NCI-H2107 treated with DMSO at 0.1 percent for 48 hours (cell line): ENCODE measurements around the gene SERHL2.
"Not testable (repeated sequence)": the region's sequence is repeated elsewhere in the genome, so short reads cannot be mapped to it uniquely, and the experiment has no call there.

Experiments used
- DNase-seq: peaks from one replicate; lab custom pipeline; 2025; ENCODE audit not compliant: unreplicated experiment; lab: John Stamatoyannopoulos, UW

The SERHL2 gene

DNA sequence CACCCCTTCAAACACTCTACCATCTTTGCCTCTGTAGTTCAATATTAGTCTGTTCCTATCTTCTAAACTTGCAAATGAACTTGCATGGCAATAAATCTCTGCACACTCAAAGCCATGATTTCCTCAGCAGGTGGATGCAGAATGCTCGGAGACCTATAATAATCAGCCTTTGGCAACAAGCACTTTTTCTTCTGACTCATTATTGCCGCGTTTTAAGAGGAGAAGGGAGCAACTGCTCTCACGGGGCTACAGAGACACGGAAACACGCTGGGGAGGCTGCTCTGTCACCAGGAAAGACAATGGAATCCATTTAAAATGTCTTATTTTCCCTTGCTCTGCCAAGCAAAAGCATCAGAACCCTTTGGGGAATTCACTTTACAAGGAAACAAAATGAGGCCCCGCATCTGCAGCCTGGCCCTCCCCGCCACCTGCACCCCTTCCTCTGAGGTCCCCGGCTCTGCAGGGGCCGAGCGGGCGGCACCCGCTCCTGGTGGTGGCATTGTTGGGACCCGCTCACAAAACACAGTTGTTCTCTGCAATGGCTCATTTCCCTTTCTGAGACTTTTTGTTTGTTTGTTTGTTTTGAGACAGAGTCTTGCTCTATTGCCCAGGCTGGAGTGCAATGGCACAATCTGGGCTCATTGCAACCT is 18.5 kb upstream of the SERHL2 start:
- DNase-seq = not testable (repeated sequence)

DNA sequence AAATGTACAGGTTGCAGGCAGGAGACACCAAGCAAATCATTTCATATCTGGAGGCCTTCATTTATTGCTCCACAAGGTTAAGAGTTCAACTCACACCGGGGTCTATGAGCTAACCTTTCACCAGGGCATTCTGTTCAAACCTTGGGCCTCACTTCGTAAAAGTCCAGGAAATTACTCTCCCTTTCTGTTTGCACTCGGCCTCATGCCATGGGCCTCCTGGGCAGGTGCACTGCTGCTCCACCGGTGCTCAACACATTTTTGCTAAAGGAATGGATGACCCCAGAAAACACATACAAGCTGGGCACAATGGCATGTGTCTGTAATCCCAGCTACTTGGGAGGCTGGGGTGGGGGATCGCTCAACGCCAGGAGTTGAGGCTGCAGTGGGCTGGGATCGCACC is 17.6 kb upstream of the SERHL2 start:
- DNase-seq = no peak

DNA sequence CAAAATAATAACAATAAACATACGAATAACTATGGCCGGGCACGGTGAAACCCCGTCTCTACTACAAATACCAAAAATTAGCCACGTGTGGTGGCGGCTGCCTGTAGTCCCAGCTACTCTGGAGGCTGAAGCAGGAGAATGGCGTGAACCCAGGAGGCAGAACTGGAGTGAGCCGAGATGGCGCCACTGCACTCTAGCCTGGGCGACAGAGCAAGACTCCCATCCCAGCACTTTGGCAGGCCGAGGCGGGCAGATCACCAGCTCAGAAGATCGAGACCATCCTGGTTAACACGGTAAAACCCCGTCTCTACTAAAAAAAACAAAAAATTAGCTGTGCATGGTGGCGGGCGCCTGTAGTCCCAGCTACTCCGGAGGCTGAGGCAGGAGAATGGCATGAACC is 17.1 kb upstream of the SERHL2 start:
- DNase-seq = not testable (repeated sequence)

DNA sequence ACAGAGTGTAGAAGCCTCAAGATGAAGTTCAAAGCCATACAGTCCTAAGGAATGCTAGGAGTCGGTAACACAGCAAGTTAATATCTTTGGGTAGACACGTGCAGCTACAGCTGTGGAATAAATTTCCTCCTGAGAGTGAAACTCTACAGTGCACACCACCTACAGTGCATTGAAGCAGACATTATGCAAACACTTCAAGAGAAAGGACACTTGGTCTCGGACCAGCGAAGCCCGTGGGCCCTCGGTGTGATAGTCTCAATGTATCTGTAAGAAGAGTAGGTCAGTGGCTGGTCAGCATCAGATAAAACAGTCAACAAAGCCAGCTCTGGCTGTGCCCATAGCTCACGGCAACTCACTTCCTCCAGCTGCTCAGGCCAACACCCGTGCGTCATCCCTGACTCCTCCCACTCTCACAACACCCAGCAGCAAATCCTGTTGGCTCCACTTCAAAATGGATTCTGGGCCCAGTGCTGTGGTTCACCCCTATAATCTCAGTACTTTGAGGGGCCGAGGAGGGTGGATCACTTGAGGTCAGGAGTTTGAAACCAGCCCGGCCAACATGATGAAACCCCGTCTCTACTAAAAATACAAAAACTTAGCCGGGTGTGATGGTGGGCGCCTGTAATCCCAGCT is 16.4 kb upstream of the SERHL2 start:
- DNase-seq = not testable (repeated sequence)

DNA sequence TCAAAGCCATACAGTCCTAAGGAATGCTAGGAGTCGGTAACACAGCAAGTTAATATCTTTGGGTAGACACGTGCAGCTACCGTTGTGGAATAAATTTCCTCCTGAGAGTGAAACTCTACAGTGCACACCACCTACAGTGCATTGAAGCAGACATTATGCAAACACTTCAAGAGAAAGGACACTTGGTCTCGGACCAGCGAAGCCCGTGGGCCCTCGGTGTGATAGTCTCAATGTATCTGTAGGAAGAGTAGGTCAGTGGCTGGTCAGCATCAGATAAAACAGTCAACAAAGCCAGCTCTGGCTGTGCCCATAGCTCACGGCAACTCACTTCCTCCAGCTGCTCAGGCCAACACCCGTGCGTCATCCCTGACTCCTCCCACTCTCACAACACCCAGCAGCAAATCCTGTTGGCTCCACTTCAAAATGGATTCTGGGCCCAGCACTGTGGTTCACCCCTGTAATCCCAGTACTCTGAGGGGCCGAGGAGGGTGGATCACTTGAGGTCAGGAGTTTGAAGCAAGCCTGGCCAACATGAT is 14.5 kb upstream of the SERHL2 start:
- DNase-seq = not testable (repeated sequence)

DNA sequence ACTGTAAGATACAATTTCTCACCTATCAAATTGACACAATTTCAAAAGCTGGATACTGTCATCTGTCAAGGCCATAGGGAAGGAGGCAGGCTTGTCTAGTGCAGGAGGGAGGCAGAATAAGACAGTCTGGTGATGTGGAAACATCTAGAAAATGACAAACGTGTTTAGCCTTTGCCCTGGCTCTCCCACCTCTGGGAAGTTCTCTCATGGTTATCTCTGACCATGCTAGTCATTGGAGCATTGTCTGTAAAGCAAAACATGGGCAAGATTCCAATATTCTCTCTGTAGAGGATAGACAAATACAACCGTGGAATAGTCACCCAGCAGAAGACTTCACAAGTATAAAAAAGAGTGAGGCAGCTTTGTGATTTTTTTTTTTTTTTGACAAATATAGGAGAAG is 9.1 kb upstream of the SERHL2 start:
- no peak for DNase-seq

DNA sequence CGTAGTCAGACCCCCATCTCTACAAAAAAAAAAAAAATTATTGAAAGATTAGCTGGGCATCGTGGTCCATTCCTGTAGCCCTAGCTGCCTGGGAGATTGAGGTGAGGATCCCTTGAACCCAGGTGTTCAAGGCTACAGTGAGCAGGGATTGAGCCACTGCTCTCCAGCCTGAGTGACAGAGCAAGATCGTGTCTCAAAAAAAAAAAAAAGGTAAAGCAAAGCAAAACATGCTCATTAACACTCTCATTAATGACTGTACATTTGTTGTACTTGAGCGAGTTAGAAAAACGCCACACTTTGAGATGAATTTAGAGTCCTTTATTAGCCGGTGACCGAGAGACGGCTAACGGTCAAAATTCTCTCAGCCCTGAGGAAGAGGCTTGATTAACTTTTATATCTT is 6.2 kb upstream of the SERHL2 start:
- DNase-seq = no peak

DNA sequence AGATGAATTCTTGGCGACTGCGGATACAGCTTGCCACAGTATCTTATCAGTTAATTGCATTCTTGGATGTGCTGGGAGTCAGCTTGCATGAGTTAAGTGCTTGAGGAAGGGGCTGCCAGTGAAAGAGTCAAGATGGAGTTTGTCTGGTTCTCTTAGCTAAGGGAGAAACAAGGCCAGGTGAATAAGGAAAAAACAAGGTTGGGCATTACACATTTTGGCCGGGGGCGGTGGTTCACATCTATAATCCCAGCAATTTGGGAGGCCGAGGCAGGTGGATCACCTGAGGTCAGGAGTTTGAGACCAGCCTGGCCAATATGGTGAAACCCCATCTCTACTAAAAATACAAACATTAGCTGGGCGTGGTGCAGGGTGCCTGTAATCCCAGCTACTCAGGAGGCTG is 5.6 kb upstream of the SERHL2 start:
- DNase-seq = not testable (repeated sequence)

DNA sequence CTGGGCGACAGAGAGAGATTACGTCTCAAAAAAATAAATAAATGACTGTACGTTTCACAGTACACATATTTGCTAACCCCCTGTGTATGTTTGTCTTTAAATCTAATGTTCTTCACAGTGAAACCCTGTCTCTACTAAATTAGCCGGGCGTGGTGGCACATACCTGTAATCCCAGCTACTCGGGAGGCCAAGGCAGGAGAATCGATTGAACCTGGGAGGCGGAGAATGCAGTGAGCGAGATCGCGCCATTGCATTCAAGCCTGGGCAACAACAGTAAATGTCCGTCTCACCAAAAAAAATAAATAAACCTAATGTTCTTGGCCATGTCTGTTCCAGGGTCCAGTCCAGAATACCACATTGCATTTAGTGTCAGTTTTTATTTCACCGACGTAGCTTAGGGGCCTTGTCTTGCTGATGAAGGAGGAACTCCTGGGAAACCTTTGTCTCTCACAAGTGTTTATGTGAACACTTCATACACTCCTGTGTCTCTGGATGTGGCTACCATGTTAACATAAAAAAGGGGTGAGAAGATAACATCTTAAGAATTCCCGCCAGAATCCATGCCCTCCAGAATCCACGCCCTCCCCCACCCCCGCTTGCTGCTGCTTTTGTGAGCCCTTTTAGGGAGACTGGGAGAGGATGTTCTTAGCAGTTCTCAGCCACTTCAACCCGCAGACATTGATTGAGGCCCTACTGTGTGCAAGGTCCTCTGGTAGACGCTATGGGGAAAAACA is 5.0 kb upstream of the SERHL2 start:
- no peak for DNase-seq

DNA sequence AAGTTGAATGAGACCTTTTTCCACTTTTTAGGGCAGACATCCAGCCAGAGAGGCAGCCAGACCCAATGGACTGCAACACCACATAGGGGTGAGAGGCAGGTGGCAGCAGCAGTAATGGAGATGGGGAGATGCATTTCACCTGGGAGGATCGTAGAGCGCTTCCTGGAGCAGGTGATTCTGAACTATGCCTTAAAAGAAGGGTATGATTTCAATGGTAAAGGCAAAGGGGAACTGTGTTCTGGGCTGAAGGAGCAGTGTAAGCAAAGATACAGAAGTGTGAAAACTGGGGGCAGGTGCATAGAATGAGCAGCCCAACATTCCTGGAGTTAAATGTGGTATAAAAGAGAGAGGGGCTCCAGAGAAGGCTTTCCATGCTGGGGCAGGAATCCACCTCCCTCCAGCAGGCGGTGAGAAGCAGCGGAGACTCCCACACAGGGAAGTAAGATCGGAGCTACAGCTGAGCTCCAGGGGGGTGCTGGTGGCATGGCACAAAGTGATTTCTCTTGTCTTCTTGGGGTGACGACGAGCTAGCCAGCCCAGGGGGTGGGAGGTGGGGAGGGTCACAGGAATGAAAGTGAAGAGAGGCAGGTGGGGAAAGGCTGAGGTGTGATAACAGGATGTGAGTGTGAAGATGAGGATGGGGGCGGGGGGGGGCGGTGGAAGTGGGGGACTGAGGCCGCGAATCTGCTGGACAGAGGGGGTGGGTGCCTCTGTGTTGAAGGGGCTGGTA is 4.3 kb upstream of the SERHL2 start:
- no peak for DNase-seq

DNA sequence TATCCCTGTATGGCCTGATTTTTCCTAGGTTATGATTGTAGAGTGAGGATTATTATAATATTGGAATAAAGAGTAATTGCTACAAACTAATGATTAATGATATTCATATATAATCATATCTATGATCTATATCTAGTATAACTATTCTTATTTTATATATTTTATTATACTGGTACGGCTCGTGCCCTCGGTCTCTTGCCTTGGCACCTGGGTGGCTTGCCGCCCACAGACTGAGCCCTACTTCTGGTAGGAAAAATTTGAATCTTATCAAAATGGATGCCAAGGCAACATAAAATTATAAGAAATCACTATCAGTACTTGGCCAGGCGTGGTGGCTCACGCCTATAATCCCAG is 1.5 kb upstream of the SERHL2 start:
- DNase-seq = not testable (repeated sequence)

DNA sequence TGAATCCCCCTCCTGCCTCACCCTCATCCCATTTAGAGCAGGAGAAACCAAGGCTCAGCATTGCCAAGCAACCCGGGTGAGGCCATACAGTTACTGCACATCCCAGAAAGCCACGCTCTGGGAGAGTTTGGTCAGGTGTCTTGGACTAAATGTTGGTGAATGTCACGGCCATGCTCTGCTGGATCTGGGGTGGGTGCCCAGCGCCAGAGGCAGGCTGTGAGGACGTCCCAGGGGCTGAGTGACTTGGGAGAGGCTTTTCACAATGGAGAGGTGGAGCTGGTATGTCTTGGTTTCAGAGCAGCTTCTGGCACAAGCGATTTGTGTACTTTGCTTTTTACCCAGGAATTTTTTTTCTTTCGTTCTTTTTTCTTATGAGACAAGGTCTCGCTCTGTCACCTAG is 6.6 kb downstream of the SERHL2 start:
- DNase-seq = no peak

DNA sequence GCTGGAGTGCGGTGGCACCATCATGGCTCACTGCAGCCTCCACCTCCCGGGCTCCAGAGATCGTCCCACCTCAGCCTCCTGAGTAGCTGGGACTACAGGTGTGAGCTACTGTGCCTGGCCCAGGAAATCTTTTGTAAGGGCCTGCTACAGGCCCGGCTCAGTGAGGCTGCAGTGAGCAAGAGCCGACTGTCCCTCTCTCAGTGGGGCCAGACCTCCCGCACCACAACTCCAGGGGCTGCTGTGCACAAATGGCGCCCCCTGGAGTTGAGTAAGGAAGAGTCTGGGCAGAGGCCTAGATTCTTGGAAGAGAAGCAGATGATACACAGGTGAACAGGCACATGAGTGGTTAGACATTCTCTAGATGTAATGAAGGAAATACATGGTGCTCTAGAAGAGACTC is 7.0 kb downstream of the SERHL2 start:
- DNase-seq = no peak

DNA sequence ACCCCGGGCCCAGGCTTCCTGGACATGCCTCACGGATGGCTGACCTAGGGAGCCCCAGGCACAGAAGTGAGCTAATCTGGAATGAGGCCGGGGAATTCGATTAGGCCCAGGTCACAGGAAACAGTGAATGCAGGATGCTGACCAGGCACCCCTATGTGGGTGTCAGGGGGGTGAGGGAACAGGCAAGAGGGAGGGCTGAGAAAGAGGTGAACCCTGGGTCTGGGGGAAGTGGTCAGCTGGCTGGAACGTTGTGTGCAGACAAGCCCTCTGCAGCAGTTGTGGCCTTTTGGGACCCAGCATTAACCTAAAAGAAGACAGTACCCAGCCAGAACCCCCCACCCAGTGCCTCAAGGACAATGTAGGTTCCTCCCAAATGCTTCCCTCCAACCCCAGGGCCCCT is 8.1 kb downstream of the SERHL2 start:
- no peak for DNase-seq

DNA sequence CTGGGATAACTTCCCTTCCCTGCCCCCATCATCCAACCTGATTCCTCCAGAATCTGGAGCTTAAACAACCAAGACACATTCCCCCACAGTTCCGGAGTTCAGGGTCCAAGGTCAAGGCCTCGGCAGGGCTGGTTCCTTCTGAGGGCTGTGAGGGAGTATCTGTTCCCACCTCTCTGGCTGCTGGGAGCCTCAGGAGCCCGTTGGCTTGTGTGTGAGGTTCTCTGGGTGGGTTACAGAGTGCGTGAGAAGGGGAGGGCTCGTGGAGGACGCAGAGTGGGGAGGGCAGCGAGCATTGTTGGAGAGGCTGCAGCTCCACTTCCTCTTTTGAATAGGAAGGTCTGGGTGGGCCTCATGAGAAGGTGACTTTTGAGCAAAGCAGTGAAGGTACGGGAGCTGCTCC is 8.5 kb downstream of the SERHL2 start:
- DNase-seq = no peak

DNA sequence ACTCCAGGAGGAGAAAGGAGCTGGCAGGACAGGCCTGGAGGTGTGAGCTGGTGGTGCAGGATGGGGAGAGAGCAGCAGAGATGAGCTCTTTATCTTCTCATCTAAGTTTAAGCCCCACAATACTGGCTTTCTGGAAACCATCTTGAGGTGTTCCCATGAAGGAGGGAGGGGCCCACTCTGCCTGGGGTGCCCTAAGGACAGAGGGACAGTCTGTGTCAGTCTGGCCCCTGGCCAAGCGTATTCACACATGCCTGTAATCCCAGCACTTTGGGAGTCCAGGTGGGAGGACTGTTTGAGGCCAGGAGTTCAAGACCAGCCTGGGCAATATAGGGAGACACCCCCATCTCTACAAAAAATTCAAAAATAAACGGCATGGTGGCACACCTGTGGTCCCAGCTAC is 8.9 kb downstream of the SERHL2 start:
- no peak for DNase-seq

DNA sequence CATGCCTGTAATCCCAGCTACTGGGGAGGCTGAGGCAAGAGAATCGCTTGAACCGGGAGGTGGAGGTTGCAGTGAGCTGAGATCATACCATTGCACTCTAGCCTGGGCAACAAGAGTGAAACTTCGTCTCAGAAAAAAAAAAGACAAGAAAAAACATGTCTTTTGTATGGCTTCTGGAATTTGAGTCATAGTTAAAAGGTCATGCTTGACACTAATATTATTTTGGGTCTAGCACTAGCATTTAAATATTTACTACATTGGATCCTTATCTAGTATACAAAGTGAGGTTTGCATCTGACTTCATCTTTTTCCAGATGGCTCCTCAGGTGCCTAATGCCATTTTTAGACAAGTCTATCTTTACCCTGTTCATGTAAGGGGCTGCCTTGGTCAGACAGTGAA is 10.2 kb downstream of the SERHL2 start:
- not testable (repeated sequence) for DNase-seq

DNA sequence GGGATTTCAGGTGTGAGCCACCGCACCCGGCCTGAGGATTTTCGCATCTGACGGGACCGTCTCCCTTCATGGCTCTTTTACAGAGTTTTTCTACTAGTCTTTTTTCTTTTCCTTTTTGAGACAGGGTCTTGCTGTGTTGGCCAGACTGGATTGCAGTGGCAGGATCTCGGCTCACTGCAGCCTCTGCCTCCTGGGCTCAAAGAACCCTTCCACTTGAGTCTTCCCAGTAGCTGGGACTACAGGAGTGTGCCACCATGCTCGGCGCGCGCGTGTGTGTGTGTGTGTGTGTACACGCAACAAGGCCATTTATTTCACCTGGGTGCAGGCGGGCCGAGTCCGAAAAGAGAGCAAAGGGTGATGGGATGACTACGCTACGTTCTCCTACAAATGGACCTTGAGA is 10.9 kb downstream of the SERHL2 start:
- no peak for DNase-seq

DNA sequence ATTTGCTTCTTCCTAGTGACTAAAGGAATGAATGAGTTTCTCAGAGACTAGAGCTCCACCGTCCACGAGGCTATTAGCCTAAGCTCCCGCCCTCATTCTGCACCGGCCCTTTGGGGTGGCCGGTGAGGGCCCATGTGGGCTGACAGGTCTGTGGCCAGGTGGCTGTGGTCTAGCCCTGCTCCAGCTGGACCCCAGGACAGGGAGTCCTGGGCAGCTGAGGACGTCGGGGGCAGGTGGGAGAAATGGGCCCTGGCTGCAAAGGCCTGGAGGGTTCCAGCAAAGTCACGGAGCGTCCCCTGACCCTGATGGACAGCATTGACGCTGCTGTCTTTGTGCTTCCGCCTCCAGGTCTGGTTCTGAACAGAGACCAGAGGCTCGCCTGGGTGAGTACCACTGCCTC is 12.2 kb downstream of the SERHL2 start:
- no peak for DNase-seq

DNA sequence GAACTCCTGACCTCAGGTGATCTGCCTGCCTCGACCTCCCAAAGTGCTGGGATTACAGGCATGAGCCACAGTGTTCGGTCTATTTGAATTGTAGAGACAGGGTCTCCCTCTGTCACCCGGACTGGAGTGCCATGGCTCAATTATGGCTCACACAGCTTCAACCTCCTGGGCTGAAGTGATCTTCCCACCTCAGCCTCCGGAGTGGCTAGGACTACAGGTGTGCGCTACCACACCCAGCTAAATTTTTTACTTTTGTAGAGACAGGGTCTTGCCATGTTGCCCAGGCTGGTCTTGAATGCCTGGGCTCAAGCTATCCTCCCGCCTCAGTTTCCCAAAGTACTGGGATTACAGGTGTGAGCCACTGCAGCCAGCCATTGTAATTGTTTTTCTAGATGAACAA is 14.2 kb downstream of the SERHL2 start:
- DNase-seq = not testable (repeated sequence)

DNA sequence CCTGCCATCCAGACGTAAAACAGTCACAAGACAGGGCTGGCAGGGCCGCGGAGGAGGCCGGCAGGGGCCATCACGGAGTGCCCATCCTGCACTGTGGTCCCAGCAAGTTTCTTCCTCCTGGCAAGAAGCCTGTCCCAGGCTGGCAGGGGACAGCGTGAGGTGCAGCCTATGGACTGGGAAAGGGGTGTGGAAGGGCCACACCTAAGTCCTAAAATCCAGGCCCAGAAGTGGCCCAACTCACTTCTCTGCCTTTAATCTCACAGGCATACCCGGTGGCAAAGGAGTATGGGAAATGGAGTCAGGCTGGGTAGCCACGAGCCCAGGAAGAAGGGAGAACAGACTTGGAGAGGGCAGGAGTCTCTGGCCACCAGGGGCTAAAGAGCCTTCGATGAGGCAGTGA is 16.8 kb downstream of the SERHL2 start:
- DNase-seq = not testable (repeated sequence)

DNA sequence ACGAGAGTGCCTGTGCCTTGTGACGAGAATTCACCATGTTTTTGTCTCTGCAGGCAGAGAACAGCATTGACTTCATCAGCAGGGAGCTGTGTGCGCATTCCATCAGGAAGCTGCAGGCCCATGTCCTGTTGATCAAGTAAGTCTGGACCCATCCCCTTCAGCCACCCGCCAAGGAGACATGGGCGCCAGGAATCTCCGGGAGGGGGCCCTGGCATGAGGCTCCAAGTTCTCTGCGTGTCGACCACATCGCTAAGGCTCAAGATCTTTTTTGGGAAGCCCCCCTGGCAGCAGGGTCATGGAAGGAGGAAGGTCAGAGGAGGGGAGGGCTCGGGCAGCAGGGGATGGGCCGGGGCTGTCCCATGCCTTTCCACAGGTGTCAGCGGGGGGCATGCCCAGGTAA is 17.3 kb downstream of the SERHL2 start:
- not testable (repeated sequence) for DNase-seq
